GM21529 (cell line): ENCODE results near the gene HES3.
A peak's percentile ranks its signal among the peaks of the same experiment; 100 is the strongest.
"Not testable (repeated sequence)": the region's sequence is repeated elsewhere in the genome, so short reads cannot be mapped to it uniquely, and the experiment has no call there.

Experiments
- ATAC-seq: cut with Tn5 transposase; IDR thresholded peaks from one replicate; pipeline ENCODE4 v1.9.1; 2021; ENCODE audit not compliant: unreplicated experiment

HES3 gene

DNA sequence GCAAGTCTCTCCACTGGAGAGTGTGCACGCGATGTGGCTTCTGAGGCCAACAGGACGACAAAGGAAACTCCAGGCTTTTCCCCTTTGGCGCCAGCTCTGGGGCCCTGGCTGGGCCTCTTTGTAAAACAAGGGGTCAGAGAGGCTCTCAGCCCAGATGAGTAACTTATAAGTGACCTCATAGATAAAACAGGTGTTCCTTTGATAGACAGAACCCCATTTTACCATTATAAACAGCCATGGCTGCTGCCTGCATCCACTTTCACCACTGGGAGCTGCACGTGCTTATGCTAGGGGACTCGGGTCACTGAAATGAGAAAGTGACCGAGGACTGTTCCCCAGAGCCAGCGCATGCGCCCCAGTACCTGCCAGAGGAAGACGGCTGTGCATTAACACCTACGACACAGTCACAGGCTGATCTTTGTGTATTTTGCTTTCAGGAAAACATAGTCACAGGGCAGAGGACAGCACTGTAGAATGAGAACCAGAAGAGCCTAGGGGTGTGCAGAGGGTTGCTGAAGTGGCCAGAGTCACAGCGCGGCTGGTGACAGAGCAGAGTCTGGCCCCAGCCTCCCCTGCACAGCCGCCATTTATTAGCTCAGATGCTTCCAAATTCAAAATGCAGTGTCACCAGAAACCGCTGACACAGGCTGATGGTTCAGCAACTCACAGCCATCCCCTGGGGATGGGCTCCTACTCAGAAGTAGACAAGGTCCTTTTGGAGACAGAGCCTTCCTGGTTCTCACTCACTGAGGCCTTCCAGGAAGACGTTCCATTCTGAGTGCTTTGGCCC, 25.4 kb upstream of the HES3 start:
- no peak for ATAC-seq

DNA sequence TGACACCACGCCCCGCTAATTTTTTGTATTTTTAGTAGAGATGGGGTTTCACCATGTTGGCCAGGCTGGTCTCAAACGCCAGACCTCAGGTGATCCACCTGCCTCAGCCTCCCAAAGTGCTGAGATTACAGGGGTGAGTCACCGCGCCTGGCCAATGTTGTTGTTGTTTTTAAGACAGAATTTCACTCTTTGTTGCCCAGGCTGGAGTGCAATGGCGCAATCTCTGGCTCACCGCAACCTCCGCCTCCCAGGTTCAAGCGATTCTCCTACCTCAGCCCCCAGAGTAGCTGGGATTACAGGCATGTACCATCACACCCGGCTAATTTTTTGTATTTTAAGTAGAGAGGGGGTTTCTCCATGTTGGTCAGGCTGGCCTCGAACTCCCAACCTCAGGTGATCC, 24.3 kb upstream of the HES3 start:
- ATAC-seq, result not testable (repeated sequence)

DNA sequence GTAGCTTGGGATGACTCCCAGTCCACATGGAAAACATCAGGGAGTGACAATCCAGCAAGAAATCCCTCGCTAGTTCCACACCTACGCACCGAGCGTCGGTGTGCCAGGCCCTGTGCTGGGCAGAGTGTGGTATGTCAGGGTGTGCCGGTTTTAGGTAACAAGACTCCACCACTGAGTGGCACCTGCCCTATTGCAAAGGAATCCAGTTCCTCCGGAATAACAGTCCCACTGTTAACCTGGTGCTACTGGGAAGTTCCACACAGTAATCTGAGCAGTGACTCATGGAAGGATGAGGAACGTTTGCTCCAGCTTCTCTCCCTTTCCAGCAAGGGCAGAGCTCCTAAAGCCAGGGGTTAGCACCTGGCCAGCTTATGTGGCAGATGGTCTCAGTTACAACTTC, 23.7 kb upstream of the HES3 start:
- ATAC-seq, result no peak

DNA sequence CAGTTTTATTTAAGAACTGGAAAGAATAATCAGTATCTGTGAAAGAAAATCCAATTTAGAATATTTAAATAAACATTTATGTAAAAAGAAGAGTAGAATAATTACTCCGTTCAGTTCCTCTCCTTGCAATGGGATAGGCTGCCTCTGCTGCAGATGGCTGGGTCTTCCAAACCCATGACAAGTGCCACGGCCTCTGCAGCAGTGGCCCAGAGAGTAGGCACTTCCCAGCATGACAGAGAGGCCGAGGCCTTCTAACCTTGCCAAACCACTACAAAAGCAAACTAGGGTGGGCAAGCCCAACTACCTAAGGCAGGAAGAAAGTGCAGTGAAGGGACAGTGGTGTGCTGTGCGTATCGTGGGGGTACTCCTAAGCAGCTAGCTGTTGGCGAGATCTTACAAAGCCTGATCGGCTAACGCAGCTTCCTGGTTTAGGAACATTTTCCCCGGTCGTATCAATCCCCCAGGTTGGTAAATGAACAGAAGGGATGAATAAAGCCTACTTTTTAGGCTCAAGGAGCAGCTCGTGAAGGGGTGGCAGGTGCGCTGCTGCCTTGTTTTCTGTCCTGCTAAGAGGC, 22.7 kb upstream of the HES3 start:
- ATAC-seq, result no peak

DNA sequence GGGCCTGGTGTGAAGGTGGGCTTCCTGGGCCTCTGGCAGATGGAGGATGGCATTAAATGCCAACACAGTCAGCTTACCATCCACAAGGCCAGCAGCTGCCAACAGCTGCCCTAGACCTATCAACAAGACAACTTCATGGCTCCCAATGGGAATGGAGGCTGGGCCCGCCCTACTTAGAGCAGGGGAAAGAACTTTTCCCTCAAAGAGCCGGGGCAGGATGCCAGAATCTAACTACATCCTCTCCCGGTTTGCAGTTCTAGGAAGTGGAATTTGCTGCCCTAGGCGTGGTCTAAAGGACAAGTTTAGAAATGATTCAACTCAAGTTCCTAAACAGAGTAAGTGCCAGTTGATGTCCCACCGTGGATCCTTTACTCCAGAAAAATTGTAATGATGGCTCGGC, 21.3 kb upstream of the HES3 start:
- ATAC-seq, result no peak

DNA sequence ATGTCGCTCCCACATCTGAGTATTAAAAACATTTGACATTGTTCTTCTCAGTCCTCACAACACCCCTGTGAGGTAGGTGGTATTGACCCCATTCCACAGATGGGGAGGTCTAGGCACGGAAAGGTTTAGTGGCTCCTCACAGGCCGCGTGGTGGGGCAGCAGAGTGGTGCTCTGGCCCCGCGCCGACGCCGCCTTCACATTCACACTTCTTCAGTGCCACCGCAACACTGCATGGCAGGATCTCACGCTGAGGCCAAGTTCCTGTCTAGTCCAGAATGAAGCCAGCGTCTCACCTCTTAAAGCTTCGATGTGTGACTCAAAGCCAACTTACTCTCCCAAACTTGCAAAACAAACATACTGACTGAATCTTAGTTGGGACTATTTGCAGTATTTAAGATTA, 20.4 kb upstream of the HES3 start:
- ATAC-seq, result no peak

DNA sequence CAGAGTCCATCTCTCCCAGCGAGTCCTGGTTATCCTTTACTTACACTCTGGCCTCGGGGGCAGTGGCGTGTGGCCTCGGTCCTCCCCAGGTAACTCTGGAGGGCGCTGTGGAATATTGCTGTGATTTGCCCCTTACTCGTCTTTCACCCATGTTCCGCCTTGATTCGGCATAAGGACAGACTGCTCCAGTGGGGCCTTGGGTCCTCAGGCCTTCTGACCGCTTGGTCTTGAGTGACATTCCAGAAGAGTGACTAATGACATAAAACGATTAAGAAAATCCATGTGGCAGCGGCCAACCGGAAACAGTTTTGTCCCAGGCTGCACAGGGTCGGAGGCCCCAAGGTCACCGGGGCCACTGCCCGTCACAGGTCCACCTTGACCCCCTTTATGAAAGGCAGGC, 19.3 kb upstream of the HES3 start:
- ATAC-seq, result no peak

DNA sequence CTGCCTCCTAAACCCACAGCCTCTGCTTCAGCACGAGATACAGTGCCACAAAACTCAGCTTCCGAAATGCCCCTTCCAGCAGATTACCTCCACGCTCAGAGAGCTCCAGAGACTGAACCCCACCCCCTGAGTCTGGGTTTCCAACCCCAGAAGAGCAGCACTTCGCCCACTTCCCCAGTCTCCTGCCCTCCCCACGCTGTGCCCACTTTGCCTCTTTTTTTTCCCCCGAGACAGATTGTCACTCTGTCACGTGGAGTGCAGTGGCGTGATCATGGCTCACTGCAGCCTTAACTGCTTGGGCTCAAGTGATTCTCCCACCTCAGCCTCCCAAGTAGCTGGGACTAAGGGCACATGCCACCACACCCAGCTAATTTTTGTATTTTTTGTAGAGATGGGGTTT, 18.3 kb upstream of the HES3 start:
- ATAC-seq, result no peak

DNA sequence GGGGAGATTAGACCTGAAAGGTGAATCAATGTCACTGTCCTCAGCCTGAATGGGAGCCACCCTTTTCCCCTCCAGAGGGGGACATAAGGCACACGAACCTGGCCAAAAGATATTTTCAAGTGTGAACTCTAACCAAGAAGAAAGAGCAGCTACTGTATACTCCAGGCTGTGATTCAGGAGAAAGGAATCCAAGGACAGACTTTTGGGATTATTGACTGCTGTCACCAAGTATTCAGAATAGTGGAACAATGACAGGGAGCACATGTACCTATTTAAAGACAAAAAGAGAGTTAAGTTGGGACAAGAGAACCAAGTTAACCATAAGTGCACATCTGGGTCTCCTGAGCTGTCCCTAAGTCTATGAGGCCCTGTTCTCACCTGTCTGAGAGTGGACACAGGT, 10.6 kb upstream of the HES3 start:
- no peak for ATAC-seq

DNA sequence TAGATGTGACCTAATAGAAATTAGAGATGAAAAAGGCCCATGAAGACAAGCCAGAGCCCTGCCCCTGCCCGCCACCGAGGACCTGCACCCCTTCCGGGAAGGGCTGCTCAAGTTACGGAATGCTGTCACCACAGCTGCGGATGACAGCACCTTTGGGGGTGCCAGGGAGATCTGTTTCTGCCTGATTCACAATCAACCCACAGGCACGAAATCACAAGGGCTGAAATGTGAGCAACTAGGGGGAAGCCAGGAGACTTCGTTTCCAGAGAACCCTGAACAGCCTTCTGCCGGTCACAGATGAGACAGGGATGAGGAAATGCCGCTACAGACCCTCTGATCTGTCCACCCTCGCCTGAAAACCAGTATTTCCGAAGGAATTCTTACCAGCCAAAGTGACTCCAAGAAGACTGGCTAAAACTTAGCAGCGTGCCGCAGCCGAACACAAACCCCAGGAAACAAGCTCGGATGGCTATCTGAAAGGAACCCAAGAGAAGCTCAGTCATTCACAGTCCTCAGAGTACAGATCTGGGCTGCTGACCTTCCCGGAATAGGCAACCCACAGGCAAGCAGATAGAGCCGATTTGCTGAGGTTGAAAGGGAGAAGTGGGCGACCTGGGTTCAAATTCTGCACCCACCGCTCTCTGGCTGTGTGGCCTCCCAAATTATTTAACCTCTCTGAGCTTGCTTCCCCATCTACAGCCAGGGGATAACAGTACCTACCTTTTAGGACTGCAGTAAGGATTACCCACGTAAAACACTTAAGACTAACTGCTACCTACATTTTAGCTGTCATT, 9.3 kb upstream of the HES3 start:
- no peak for ATAC-seq

DNA sequence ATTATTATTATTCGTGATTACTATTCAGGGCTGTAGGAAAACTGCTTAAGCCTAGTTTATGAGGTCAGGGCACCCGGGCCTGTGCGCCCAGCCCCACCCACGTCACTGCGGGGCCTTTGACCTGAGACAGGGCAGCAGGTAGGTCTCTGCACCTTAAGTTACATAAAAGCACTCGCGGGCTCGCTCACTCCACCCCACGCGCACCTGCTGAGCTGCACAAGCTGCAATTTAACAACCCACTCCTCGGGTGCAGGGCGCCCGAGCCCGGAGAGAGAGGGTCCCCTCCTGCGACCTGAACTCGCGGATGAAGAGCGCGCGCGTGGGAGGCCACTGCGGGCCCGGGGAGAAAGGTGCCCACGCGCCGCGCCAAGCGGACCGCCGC, 8.7 kb upstream of the HES3 start:
- ATAC-seq, result peak; percentile 16

DNA sequence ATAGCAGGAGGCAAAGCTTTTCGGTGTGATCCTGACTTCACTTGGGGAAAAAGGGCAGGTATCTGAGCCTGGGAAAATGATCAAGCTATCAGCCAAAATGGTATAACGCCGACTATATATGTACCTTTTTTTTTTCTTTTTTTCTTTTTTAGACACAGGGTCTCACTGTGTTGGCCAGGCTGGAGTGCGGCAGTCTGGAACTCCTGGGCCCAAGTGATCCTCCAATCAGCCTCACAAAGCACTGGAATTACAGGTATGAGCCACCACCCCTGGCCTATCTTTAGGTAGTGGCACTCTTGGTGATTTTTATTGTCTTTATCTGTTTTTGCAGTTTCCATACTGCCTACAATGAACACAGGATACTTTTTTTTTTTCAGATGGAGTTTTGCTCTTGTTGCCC, 6.9 kb upstream of the HES3 start:
- ATAC-seq, result no peak

DNA sequence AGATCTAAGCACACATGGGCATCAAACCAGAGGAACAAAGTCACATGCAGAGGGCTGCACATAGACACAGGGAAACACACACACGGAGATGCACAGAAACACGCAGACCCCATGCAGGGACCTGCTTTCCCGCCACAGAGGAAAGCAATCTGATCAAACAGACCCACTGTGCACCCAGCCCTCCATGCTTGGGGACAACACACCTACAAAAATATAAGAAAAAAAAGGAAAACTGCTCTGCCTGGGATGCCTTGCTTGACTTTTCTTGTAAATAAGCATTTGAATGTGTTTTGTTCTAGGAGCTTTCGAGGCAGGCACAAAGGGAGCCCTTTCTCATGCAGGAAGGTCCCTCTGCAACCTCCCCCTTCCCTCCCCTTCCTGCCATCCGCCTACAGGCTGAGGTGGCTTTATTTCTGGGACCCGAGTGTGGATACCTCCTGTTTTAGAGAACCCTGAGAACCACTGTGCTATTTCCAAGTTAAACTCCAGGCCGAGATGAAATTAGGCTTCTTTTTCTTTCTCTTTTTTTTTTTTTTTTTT, 4.7 kb upstream of the HES3 start:
- no peak for ATAC-seq

DNA sequence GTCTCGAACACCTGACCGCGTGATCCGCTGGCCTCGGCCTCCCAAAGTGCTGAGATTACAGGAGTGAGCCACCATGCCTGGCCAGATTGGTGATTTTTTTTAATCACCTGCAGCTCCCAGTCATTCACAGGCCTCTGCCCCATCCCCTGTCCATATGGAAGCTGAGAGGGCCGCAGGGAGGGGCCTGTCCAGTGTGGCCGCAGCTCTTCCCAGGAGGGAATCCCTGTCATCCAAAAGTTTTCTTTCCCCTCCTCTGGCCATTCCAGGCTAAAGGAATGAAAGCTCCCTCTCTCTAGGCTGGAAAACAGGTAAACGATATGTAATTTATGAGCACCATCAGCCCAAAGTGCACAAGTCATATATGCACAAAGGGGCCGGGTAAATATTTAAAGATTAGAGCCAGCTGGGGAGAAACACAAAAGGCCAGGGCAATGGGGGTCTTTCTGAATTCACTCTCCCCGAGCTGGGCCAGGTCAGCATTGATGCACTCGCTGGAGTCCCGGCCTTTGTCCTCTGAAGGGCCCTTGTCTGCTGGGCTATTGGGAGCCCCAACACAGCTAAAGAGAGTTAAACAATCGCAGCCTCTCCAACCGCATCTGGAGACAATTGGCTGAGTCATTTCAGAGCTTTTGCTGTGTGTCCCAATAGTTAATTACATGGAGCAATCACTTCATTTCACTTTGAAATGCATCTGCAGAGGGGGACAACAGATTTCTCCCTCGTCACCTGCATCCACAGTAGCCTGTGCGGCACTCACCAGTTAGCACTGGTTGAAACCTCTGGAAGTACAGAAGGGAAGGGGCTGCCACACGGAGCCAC, 3.8 kb upstream of the HES3 start:
- no peak for ATAC-seq

DNA sequence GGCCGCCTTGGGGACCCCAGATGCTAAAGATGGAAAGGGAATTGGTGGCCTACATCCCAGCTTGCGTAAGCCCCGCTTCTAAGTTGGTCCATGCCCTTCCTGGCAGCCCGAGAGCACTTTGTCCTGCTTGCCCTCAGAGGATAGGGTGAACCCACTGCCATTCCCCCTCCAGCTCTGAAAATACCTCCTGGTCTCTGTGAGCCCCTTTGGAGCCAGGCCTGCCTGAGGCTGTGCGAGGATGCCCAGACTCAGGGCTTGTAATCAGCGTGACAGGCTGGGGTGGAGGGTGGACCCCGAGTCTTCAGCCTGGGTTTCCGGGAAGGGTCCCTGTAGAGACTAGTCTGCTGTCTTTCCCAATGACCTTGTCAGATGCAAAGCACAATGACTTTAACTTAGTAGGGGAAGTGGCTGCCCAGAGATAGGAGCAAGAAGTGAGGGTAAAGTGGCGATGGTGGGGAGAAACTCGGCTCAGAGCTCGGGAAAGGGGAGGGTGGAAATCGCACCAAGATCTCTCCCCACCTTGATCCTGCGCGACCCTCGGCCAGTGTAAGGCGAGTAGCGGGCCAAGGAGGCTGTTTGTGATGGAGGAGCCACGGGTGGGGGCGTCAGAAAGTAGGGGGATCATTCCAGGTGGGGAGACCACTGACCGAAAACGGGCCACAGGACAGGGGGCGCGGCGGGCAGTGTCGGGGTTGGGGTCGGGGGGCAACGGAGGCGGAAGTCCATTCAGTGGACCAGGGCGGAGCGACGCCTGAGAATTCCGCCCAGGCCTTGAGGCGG, 2.7 kb upstream of the HES3 start:
- no peak for ATAC-seq

DNA sequence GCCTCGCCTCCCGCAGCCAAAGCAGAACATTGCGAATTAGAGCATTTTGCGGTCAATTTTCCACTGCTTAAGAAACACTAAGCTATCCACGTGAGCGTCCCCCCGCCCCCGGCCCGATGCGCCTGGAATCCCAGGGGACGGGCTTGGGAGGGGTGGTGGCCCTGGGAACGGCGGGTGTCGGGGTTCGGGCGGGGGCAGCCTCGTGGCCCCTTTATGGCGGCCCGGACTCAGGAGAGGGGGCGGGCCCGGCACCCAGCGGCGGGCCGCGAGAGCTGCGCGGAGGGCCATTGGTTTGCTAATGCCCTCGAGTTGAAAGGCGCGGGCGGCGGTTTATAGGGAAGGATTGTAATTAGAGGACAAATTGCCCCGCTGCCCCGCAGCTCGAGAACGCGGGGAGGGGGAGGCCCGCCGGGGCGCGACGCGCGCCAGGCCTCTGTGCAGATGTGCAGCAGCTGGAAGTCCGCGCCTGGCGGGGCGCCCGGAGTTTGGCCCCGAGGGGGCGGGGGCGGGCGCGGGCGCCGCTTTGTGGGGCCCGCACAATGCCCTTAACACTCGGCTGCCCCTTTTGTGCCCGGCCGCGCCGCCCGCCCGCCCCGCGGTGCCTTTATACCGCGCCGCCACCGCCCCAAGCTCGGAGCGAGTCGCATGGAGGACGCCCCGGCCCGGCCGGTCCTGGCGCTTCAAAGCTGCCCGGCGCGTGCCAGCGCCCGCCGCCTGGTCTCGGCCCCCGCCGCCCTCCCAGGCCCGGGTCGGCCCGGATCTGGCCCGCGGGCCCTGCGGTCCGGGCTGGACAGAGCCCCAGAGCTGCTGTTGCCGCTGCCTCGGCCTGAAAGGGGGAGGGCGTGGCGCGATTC, 1.9 kb upstream of the HES3 start:
- ATAC-seq, result no peak

DNA sequence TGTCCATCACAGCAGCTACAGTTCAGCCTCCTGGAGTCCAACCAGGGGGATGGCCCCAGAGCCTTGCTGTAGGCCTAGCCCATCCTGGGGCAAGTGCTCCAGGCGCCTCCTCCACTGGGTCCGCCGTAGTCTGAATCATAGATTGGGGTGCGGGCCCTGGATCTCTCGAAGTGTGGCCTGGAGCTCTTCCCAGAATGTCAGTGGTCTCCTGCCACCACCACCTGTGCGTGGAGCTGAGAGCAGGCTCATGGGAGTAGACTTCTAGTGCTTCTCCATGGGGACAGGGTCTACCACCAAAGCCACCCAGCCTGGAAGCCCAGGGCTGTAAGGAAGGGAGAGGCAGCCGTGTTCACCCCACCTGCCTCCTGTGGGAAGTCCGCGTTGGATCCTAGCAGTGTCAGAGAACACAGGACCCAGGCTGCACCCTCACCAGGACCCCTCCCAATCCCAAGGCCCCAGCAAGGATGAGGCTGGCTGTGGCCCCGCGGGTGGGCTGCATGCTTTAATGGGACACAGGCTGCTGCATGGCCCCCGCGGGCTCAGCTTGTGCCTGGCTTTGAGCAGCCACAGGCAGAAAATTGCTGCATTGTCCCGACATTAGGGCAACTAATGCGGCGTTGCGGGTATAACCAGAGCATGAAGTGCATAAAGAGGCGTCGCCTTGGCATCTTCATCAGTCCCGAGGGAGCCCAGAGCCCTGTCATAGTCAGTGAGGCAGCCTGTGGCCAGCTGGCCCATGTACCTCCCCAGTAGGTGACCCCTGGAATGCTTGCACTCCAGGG, 735 bp upstream of the HES3 start:
- ATAC-seq, result no peak

DNA sequence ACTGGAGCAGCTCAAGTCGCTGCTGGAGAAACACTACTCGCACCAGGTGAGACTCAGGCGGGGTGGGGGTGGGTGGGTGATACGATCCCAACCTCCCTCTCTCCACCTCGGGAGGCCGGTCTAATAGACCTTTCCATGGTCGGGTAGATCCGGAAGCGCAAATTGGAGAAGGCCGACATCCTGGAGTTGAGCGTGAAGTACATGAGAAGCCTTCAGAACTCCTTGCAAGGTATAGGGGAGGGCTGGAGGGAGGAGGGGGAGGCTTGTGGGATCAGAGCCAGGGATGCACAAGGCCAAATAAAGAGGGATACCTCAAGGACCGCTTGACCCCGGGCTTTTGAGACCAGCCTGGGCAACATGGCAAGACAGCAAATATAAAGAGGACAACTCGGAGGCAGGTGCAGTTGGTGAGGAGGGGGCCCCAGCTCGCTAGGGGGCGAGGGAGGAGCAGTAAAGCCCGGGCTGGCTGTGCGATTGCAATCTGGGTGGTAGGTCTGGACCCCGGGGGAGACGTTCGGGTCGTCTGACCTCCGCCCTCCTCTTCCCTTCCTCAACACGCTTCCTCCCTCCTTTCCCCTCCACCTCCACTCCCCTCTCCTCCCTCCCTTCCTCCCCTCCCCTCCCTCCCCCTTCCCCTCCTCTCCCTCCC, 546 bp downstream of the HES3 start:
- ATAC-seq, result no peak
